H1 (cell line): ENCODE measurements around the gene OSCP1. TPM values are rescaled to one million over a fixed set of nuclear protein-coding genes. Genes with fewer than 3 reads are reported as not detected.

ENCODE experiments used
- BCL11A ChIP-seq, 2 experiments: IDR thresholded peaks; one replicate each; pipeline ENCODE4 v1.6.1; 2011; ENCODE audit warnings: low read depth in 2 of 2, low read length in 2 of 2, mild to moderate bottlenecking in 2 of 2
- RXRA ChIP-seq: IDR thresholded peaks from 2 replicates; pipeline ENCODE4 v1.6.1; 2011; ENCODE audit warnings: low read depth, mild to moderate bottlenecking, low read length, moderate library complexity; ENCODE audit not compliant: insufficient read depth
- SP1 ChIP-seq: IDR thresholded peaks from 2 replicates; pipeline ENCODE4 v1.6.1; 2011; ENCODE audit warnings: low read depth, low read length
- TAF1 ChIP-seq: IDR thresholded peaks from 2 replicates; pipeline ENCODE4 v1.6.1; 2011; ENCODE audit warnings: mild to moderate bottlenecking, low read depth, low read length
- TCF12 ChIP-seq: IDR thresholded peaks from 2 replicates; pipeline ENCODE4 v1.6.1; 2011; ENCODE audit warnings: low read depth, mild to moderate bottlenecking, low read length
- polyA plus RNA-seq, 7 experiments: library from polyadenylated mRNA; depleted of rRNA in 3 of 7; stranded (reverse) in 5 of 7; unstranded in 2 of 7; fragments of >200 nt in 5 of 7; fragments of 200-250 nt in 2 of 7; gene quantifications; 1 replicate in 5 of 7; 2 replicates in 1 of 7; 4 replicates in 1 of 7; pipeline versions ENCODE4 v1.2.1 to v1.2.3, GENCODE V29; 2011 to 2013; ENCODE audit warnings: missing spikeins in 2 of 7, mixed read lengths in 2 of 7
- total RNA-seq: library from RNA; stranded (reverse); fragmentation: NEBNext Ultra II Directional; extraction: Animal tissue kit (Norgen Biotek cat#: 25700); gene quantifications from 2 replicates; pipeline ENCODE4 v1.2.1, GENCODE V29; 2021
- TF ChIP-seq, protein P1 (sequence below), 3 experiments: IDR thresholded peaks; 1 replicate in 2 of 3; 2 replicates in 1 of 3; pipeline versions ENCODE4 v1.5.1 to v1.6.1; 2011; ENCODE audit warnings: low read length in 3 of 3, mild to moderate bottlenecking in 3 of 3, inconsistent platforms in 2 of 3, low read depth in 1 of 3, moderate library complexity in 1 of 3; ENCODE audit not compliant: insufficient read depth in 1 of 3; ENCODE audit errors: control extremely low read depth in 1 of 3
- TF ChIP-seq, protein P2 (sequence below): fragments of 300-600 bp; sonication (generic); IDR thresholded peaks from 2 replicates; pipeline ENCODE4 v1.7.1; 2012; ENCODE audit warnings: low read length, moderate library complexity, mild to moderate bottlenecking, inconsistent platforms; ENCODE audit not compliant: insufficient replicate concordance

Gene OSCP1
- total and polyA plus RNA-seq, 2 of the 8 experiments (the other 6 are each of a cell fraction or from before 2014, with no cell fraction given): 1.8 to 3.3 TPM

DNA sequence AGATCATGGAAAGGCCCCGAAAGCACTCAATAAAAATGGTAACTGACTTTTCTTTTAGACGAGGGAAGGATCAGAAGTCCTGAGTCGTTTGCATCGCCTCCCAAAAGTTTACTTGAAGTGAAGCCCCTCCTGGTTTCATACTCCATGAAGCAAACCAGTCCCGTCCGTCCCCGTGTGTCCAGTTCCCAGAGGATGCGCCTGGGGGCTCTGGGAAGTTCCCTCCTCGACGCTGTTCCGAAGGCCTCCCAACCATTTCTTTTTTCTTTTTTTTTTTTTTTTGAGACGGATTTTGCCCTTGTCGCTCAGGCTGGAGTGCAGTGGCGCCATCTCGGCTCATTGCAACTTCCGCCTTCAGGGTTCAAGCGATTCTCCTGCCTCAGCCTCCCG lies 661 bp upstream of the OSCP1 start (continued):
- TF ChIP-seq TAF1 (no peak), TCF12 (no peak), RXRA (no peak), SP1 (no peak), BCL11A (IDR thresholded peaks at IDR 0.05; ENCODE audit: low read depth in 2 of 2, low read length in 2 of 2) (no peak)
- TF ChIP-seq, protein P1, sequence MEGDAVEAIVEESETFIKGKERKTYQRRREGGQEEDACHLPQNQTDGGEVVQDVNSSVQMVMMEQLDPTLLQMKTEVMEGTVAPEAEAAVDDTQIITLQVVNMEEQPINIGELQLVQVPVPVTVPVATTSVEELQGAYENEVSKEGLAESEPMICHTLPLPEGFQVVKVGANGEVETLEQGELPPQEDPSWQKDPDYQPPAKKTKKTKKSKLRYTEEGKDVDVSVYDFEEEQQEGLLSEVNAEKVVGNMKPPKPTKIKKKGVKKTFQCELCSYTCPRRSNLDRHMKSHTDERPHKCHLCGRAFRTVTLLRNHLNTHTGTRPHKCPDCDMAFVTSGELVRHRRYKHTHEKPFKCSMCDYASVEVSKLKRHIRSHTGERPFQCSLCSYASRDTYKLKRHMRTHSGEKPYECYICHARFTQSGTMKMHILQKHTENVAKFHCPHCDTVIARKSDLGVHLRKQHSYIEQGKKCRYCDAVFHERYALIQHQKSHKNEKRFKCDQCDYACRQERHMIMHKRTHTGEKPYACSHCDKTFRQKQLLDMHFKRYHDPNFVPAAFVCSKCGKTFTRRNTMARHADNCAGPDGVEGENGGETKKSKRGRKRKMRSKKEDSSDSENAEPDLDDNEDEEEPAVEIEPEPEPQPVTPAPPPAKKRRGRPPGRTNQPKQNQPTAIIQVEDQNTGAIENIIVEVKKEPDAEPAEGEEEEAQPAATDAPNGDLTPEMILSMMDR (IDR thresholded peaks at IDR 0.05; ENCODE audit: control extremely low read depth in 1 of 3, insufficient read depth in 1 of 3, low read depth in 1 of 3, low read length in 3 of 3): no peak
- TF ChIP-seq, protein P2, sequence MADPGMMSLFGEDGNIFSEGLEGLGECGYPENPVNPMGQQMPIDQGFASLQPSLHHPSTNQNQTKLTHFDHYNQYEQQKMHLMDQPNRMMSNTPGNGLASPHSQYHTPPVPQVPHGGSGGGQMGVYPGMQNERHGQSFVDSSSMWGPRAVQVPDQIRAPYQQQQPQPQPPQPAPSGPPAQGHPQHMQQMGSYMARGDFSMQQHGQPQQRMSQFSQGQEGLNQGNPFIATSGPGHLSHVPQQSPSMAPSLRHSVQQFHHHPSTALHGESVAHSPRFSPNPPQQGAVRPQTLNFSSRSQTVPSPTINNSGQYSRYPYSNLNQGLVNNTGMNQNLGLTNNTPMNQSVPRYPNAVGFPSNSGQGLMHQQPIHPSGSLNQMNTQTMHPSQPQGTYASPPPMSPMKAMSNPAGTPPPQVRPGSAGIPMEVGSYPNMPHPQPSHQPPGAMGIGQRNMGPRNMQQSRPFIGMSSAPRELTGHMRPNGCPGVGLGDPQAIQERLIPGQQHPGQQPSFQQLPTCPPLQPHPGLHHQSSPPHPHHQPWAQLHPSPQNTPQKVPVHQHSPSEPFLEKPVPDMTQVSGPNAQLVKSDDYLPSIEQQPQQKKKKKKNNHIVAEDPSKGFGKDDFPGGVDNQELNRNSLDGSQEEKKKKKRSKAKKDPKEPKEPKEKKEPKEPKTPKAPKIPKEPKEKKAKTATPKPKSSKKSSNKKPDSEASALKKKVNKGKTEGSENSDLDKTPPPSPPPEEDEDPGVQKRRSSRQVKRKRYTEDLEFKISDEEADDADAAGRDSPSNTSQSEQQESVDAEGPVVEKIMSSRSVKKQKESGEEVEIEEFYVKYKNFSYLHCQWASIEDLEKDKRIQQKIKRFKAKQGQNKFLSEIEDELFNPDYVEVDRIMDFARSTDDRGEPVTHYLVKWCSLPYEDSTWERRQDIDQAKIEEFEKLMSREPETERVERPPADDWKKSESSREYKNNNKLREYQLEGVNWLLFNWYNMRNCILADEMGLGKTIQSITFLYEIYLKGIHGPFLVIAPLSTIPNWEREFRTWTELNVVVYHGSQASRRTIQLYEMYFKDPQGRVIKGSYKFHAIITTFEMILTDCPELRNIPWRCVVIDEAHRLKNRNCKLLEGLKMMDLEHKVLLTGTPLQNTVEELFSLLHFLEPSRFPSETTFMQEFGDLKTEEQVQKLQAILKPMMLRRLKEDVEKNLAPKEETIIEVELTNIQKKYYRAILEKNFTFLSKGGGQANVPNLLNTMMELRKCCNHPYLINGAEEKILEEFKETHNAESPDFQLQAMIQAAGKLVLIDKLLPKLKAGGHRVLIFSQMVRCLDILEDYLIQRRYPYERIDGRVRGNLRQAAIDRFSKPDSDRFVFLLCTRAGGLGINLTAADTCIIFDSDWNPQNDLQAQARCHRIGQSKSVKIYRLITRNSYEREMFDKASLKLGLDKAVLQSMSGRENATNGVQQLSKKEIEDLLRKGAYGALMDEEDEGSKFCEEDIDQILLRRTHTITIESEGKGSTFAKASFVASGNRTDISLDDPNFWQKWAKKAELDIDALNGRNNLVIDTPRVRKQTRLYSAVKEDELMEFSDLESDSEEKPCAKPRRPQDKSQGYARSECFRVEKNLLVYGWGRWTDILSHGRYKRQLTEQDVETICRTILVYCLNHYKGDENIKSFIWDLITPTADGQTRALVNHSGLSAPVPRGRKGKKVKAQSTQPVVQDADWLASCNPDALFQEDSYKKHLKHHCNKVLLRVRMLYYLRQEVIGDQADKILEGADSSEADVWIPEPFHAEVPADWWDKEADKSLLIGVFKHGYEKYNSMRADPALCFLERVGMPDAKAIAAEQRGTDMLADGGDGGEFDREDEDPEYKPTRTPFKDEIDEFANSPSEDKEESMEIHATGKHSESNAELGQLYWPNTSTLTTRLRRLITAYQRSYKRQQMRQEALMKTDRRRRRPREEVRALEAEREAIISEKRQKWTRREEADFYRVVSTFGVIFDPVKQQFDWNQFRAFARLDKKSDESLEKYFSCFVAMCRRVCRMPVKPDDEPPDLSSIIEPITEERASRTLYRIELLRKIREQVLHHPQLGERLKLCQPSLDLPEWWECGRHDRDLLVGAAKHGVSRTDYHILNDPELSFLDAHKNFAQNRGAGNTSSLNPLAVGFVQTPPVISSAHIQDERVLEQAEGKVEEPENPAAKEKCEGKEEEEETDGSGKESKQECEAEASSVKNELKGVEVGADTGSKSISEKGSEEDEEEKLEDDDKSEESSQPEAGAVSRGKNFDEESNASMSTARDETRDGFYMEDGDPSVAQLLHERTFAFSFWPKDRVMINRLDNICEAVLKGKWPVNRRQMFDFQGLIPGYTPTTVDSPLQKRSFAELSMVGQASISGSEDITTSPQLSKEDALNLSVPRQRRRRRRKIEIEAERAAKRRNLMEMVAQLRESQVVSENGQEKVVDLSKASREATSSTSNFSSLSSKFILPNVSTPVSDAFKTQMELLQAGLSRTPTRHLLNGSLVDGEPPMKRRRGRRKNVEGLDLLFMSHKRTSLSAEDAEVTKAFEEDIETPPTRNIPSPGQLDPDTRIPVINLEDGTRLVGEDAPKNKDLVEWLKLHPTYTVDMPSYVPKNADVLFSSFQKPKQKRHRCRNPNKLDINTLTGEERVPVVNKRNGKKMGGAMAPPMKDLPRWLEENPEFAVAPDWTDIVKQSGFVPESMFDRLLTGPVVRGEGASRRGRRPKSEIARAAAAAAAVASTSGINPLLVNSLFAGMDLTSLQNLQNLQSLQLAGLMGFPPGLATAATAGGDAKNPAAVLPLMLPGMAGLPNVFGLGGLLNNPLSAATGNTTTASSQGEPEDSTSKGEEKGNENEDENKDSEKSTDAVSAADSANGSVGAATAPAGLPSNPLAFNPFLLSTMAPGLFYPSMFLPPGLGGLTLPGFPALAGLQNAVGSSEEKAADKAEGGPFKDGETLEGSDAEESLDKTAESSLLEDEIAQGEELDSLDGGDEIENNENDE: no peak
- TF ChIP-seq, all 59 proteins: peak for 0
